ENCODE results near the gene XYLT1.
A peak's percentile ranks its signal among the peaks of the same experiment; 100 is the strongest.

Gene XYLT1

DNA sequence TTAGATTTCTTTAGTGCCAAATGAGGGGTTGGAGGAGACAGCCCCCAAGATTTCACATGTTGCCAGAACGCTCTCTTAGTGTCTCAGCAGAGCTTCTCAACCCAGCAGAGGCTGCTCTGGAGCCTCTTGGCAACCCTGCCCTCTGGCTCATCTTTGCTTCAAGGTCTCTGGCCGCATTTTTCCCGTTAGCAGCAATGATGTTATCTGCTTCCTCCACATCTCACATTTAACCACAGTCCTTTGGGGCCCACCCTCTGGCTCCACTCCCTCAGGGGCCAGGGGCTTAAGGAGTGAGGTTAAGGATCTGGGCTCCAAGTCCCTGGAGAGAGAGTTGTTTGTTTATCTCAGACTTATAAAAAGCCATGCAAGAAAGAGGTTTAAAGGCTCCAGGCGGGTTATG is 3.3 kb upstream of the XYLT1 start:
- Histone ChIP-seq H3K9me3 (ENCODE audit: insufficient read depth, low read depth, low read length) (no peaks in the 10 kb centered on the region), H3K4me2 (ENCODE audit: low read depth, low read length, poor library complexity, severe bottlenecking) (peak overlapping the region; percentile 88), H3K9me2 (replicated peaks; ENCODE audit: low read depth, low read length) (no peaks in the 10 kb centered on the region), H3K79me2 (ENCODE audit: insufficient read depth, low read length) (peaks cover 35% of the 10 kb centered on the region), H3F3A (ENCODE audit: low read depth) (peaks cover 26% of the 10 kb centered on the region), H4K20me1 (ENCODE audit: insufficient read depth, low read length, poor library complexity, severe bottlenecking) (peaks cover 9% of the 10 kb centered on the region), H3K4me3 (ENCODE audit: low read length, poor library complexity, severe bottlenecking) (peak overlapping the region; percentile 74), H2AFZ (ENCODE audit: low read length) (peak overlapping the region; percentile 49; the same call in 1 of the 2 replicates), H3K9ac (ENCODE audit: low read depth, low read length, poor library complexity, severe bottlenecking) (peak overlapping the region; percentile 90), H3K27me3 (ENCODE audit: insufficient read depth, low read length, poor library complexity, severe bottlenecking) (no peaks in the 10 kb centered on the region), H3K4me1 (ENCODE audit: insufficient read depth, low read length, poor library complexity, severe bottlenecking) (peaks cover 71% of the 10 kb centered on the region), H3K36me3 (ENCODE audit: insufficient read depth, low read length) (no peaks in the 10 kb centered on the region)
- TF ChIP-seq, protein P1, sequence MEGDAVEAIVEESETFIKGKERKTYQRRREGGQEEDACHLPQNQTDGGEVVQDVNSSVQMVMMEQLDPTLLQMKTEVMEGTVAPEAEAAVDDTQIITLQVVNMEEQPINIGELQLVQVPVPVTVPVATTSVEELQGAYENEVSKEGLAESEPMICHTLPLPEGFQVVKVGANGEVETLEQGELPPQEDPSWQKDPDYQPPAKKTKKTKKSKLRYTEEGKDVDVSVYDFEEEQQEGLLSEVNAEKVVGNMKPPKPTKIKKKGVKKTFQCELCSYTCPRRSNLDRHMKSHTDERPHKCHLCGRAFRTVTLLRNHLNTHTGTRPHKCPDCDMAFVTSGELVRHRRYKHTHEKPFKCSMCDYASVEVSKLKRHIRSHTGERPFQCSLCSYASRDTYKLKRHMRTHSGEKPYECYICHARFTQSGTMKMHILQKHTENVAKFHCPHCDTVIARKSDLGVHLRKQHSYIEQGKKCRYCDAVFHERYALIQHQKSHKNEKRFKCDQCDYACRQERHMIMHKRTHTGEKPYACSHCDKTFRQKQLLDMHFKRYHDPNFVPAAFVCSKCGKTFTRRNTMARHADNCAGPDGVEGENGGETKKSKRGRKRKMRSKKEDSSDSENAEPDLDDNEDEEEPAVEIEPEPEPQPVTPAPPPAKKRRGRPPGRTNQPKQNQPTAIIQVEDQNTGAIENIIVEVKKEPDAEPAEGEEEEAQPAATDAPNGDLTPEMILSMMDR (conservative IDR thresholded peaks at IDR 0.05; ENCODE audit: low read length) = 0 out of 2 replicates have a peak, but pooled peaks have one; percentile 14
- TF ChIP-seq EZH2phosphoT487 (IDR thresholded peaks at IDR 0.05; ENCODE audit: borderline replicate concordance) = no peak

DNA sequence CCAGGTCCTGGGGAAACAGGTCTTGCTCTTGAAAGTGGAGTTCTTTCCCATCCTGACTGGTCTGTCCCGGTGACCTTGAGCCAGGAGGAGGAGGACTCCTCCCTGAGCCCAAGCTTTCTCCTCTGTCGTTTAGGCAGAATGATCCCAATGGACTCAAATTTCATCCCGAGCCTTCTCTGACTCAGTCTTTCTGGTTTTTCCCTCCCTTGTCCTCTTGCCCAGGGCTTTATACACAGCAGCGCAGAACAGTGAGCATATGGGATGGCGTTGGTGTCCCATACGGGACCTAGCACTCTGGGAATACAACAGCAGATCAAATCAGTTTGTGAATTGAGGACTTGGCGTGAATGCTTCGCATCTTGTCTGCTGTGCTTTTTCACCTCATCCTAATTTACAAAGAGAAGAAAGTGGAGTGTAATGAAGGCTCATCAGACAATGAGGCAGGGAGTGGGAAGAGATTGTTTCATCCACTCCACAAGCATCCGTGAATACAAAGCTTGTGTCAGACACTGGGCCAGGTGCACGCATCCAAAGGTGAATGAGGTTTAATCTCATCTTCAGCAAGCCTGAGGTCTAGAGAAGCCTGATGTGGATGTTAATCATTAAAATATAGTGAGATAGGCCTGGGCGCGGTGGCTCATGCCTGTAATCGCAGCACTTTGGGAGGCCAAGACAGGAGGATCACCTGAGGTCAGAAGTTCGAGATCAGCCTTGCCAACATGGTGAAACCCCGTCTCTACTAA is 1.1 kb upstream of the XYLT1 start:
- Histone ChIP-seq H3K27me3 (ENCODE audit: insufficient read depth, low read length, poor library complexity, severe bottlenecking) (no peaks in the 10 kb centered on the region), H3K9ac (ENCODE audit: low read depth, low read length, poor library complexity, severe bottlenecking) (peak overlapping the region; percentile 61), H3K4me2 (ENCODE audit: low read depth, low read length, poor library complexity, severe bottlenecking) (peak overlapping the region; percentile 75)

DNA sequence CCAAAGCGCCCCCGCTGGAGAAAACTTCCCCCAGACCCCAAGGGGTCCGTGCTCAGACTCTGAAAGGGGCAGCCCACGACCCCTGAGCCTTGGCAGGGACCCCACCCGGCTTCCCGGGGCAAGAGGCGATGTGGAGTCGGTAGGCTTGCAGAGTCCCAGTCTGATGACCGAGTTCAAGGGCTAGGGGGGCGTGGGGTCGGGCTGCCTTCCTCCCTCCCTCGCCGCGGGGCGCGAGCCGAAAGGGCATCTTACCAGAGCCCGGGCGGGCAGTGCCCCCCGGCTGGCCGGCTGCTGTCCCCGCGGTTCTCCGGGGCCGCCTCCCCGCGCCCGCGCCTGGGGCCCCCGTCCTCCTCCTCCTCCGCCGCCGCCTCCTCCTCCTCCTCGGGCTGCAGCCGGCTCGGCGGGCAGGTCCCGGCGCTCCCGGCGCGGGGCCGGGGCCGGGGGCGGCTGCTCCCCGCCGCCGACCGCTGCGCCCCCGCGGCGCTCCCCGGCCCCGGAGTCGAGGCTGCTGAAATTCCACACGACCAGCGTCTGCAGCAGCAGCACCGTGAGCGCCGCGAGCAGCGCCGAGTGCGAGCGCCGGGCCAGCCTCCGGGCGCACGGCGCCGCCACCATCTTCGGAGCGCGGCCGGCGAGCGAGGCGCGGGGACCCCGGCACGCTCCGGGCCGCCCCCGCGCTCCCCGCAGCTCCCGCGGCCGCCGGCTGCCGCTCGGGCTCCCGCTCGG is 415 bp downstream of the XYLT1 start:
- Histone ChIP-seq H3K9me2 (replicated peaks; ENCODE audit: low read depth, low read length) (no peaks in the 10 kb centered on the region), H3K9ac (ENCODE audit: low read depth, low read length, poor library complexity, severe bottlenecking) (peak overlapping the region; percentile 94), H3K4me1 (ENCODE audit: insufficient read depth, low read length, poor library complexity, severe bottlenecking) (peaks cover 62% of the 10 kb centered on the region), H3K9me3 (ENCODE audit: insufficient read depth, low read depth, low read length) (no peaks in the 10 kb centered on the region), H3K4me3 (ENCODE audit: low read length, poor library complexity, severe bottlenecking) (peak overlapping the region; percentile 84), H3K4me2 (ENCODE audit: low read depth, low read length, poor library complexity, severe bottlenecking) (peak overlapping the region; percentile 93), H4K20me1 (ENCODE audit: insufficient read depth, low read length, poor library complexity, severe bottlenecking) (peaks cover 45% of the 10 kb centered on the region), H3K36me3 (ENCODE audit: insufficient read depth, low read length) (peaks cover 10% of the 10 kb centered on the region; the same call in 1 of the 2 replicates), H2AFZ (ENCODE audit: low read length) (no peak overlapping the region), H3K27me3 (ENCODE audit: insufficient read depth, low read length, poor library complexity, severe bottlenecking) (no peaks in the 10 kb centered on the region), H3K79me2 (ENCODE audit: insufficient read depth, low read length) (peaks cover 55% of the 10 kb centered on the region), H3F3A (ENCODE audit: low read depth) (peaks cover 26% of the 10 kb centered on the region)
- TF ChIP-seq EZH2phosphoT487 (IDR thresholded peaks at IDR 0.05; ENCODE audit: borderline replicate concordance) = no peak
- TF ChIP-seq, protein P1 (conservative IDR thresholded peaks at IDR 0.05; ENCODE audit: low read length) = no peak

More for the DNA sequence above, 1.1 kb upstream of the XYLT1 start:
- Histone ChIP-seq H3K9me2 (replicated peaks; ENCODE audit: low read depth, low read length) (no peaks in the 10 kb centered on the region), H3K9me3 (ENCODE audit: insufficient read depth, low read depth, low read length) (no peaks in the 10 kb centered on the region), H3K4me1 (ENCODE audit: insufficient read depth, low read length, poor library complexity, severe bottlenecking) (peaks cover 61% of the 10 kb centered on the region), H3K4me3 (ENCODE audit: low read length, poor library complexity, severe bottlenecking) (no peak overlapping the region), H2AFZ (ENCODE audit: low read length) (no peak overlapping the region), H3K79me2 (ENCODE audit: insufficient read depth, low read length) (peaks cover 52% of the 10 kb centered on the region), H3F3A (ENCODE audit: low read depth) (peaks cover 26% of the 10 kb centered on the region), H4K20me1 (ENCODE audit: insufficient read depth, low read length, poor library complexity, severe bottlenecking) (peaks cover 30% of the 10 kb centered on the region), H3K36me3 (ENCODE audit: insufficient read depth, low read length) (peaks cover 1% of the 10 kb centered on the region; the same call in 1 of the 2 replicates)
- TF ChIP-seq, protein P1 (conservative IDR thresholded peaks at IDR 0.05; ENCODE audit: low read length) = no peak
- no peak for TF ChIP-seq EZH2phosphoT487 (IDR thresholded peaks at IDR 0.05; ENCODE audit: borderline replicate concordance)

Data from Loucy (cell line).